HEK293 (cell line): ENCODE data around the gene ADAT2.

Experiments used
- CTCF ChIA-PET: fragments of 350-600 bp; formaldehyde crosslinking; extraction: SDS; loops from one replicate; lab custom pipeline; 2021; ENCODE audit warnings: antibody characterized with exemption; lab: Yijun Ruan, JAX
- POLR2A ChIA-PET: fragments of 300-600 bp; formaldehyde crosslinking; extraction: SDS; loops from one replicate; lab custom pipeline; 2020; ENCODE audit warnings: antibody characterized with exemption, inconsistent platforms; lab: Yijun Ruan, JAX
- H3K27ac ChIP-seq: fragments of 200-500 bp; sonication (Bioruptor generic); 2 replicates; pipeline ENCODE4 v1.5.1; 2014; ENCODE audit warnings: low read depth, low read length, control low read depth, inconsistent platforms; ENCODE audit errors: extremely low read depth
- H3K36me3 ChIP-seq, 2 experiments: fragments of 200-500 bp in 1 of 2; sonication (Bioruptor generic) in 1 of 2; 1 replicate in 1 of 2; 2 replicates in 1 of 2; pipeline ENCODE4 v1.5.1; 2014 to 2017; ENCODE audit warnings: inconsistent platforms in 2 of 2, low read length in 2 of 2; ENCODE audit not compliant: control insufficient read depth in 2 of 2, insufficient read depth in 1 of 2
- H3K4me1 ChIP-seq: fragments of 200-500 bp; sonication (Bioruptor generic); 2 replicates; pipeline ENCODE4 v1.5.1; 2014; ENCODE audit warnings: mild to moderate bottlenecking, low read length, inconsistent platforms; ENCODE audit not compliant: control insufficient read depth, insufficient read depth
- H3K4me3 ChIP-seq: 2 replicates; pipeline ENCODE4 v1.5.1; 2011; ENCODE audit warnings: low read depth, mild to moderate bottlenecking, control low read depth, low read length, moderate library complexity
- H3K9me3 ChIP-seq: fragments of 200-500 bp; sonication (Bioruptor generic); 2 replicates; pipeline ENCODE4 v1.5.1; 2014; ENCODE audit warnings: low read depth, low read length, inconsistent platforms; ENCODE audit not compliant: control insufficient read depth, insufficient read depth
- ATF2 ChIP-seq: fragments of 450-650 bp; formaldehyde crosslinking; IDR thresholded peaks from 2 replicates; pipeline ENCODE4 v1.5.1; 2016; ENCODE audit warnings: missing biosample characterization, missing genetic modification characterization, low read depth
- ELK4 ChIP-seq: IDR thresholded peaks from 2 replicates; pipeline ENCODE4 v1.6.1; 2011; ENCODE audit warnings: mild to moderate bottlenecking, low read depth, low read length, borderline replicate concordance
- PRDM1 ChIP-seq: fragments of 450-650 bp; formaldehyde crosslinking; IDR thresholded peaks from 2 replicates; pipeline ENCODE4; 2016; ENCODE audit warnings: missing biosample characterization, missing genetic modification characterization
- SALL2 ChIP-seq: fragments of 450-650 bp; formaldehyde crosslinking; IDR thresholded peaks from 2 replicates; pipeline ENCODE4 v1.5.0; 2017; ENCODE audit warnings: missing biosample characterization, mild to moderate bottlenecking, missing genetic modification characterization, borderline replicate concordance
- SCRT1 ChIP-seq: fragments of 450-650 bp; formaldehyde crosslinking; IDR thresholded peaks from 2 replicates; pipeline ENCODE4 v1.5.1; 2016; ENCODE audit warnings: missing biosample characterization, missing genetic modification characterization, borderline replicate concordance
- SP7 ChIP-seq: fragments of 450-650 bp; formaldehyde crosslinking; IDR thresholded peaks from 2 replicates; pipeline ENCODE4 v1.5.1; 2016; ENCODE audit warnings: missing biosample characterization, missing genetic modification characterization
- ZBTB6 ChIP-seq: fragments of 450-650 bp; formaldehyde crosslinking; IDR thresholded peaks from 2 replicates; pipeline ENCODE4 v1.5.1; 2017; ENCODE audit warnings: missing biosample characterization, missing genetic modification characterization
- ZNF223 ChIP-seq: fragments of 450-650 bp; formaldehyde crosslinking; IDR thresholded peaks from 2 replicates; pipeline ENCODE4 v1.5.1; 2016; ENCODE audit warnings: missing biosample characterization, missing genetic modification characterization
- ZNF24 ChIP-seq: fragments of 450-650 bp; formaldehyde crosslinking; IDR thresholded peaks from 2 replicates; pipeline ENCODE4 v1.5.1; 2016; ENCODE audit warnings: missing biosample characterization, missing genetic modification characterization
- ZNF366 ChIP-seq: fragments of 450-650 bp; formaldehyde crosslinking; conservative IDR thresholded peaks from 2 replicates; pipeline ENCODE4 v1.5.1; 2016; ENCODE audit warnings: missing biosample characterization, missing genetic modification characterization
- ZNF394 ChIP-seq: fragments of 450-650 bp; formaldehyde crosslinking; IDR thresholded peaks from 2 replicates; pipeline ENCODE4 v1.5.1; 2016; ENCODE audit warnings: missing biosample characterization, missing genetic modification characterization, mild to moderate bottlenecking, moderate library complexity, borderline replicate concordance
- ZNF549 ChIP-seq: fragments of 450-650 bp; IDR thresholded peaks from 2 replicates; pipeline ENCODE4 v1.5.1; 2018; ENCODE audit warnings: missing biosample characterization, missing genetic modification characterization, mild to moderate bottlenecking, inconsistent platforms, moderate library complexity
- ZNF571 ChIP-seq: fragments of 450-650 bp; formaldehyde crosslinking; IDR thresholded peaks from 2 replicates; pipeline ENCODE4 v1.5.0; 2017; ENCODE audit warnings: missing biosample characterization, missing genetic modification characterization
- ZNF658 ChIP-seq: fragments of 450-650 bp; formaldehyde crosslinking; IDR thresholded peaks from 2 replicates; pipeline ENCODE4; 2016; ENCODE audit warnings: missing biosample characterization, missing genetic modification characterization
- ZNF660 ChIP-seq: fragments of 450-650 bp; IDR thresholded peaks from 2 replicates; pipeline ENCODE4 v1.5.1; 2018; ENCODE audit warnings: missing biosample characterization, mild to moderate bottlenecking, missing genetic modification characterization
- ZNF664 ChIP-seq: fragments of 450-650 bp; formaldehyde crosslinking; IDR thresholded peaks from 2 replicates; pipeline ENCODE4 v1.5.1; 2016; ENCODE audit warnings: missing biosample characterization, missing genetic modification characterization
- ZNF692 ChIP-seq: fragments of 450-650 bp; formaldehyde crosslinking; IDR thresholded peaks from 2 replicates; pipeline ENCODE4 v1.5.1; 2016; ENCODE audit warnings: missing biosample characterization, missing genetic modification characterization
- ZNF768 ChIP-seq: fragments of 450-650 bp; formaldehyde crosslinking; IDR thresholded peaks from 2 replicates; pipeline ENCODE4 v1.5.1; 2018; ENCODE audit warnings: missing biosample characterization, mild to moderate bottlenecking, missing genetic modification characterization
- ZSCAN5A ChIP-seq: fragments of 450-650 bp; formaldehyde crosslinking; IDR thresholded peaks from 2 replicates; pipeline ENCODE4 v1.5.1; 2016; ENCODE audit warnings: missing biosample characterization, missing genetic modification characterization

ADAT2 gene

GRCh38 chr6:143443096-143443495 lies 7.4 kb downstream of the ADAT2 start:
- peaks cover 4 to 38% of the 10 kb centered on the region in 2 experiments; a peak in 2 of 3 replicates for H3K36me3 ChIP-seq
- H3K4me1 ChIP-seq = no peaks in the 10 kb centered on the region
- CTCF ChIA-PET = interaction anchor here (0.6 to 1.9 kb wide), 5 partner anchors 9 to 694 kb away, joined by 3 to 8 read pairs (median 4); no protein-coding TSS in a partner anchor
- POLR2A ChIA-PET = interaction anchor here (0.7 kb wide), 1 partner anchor 401 kb away, joined by 4 read pairs; no protein-coding TSS in a partner anchor
- TF ChIP-seq ATF2 (no peak), ZNF366 (tag by site-specific recombination) (no peak), PRDM1 (tag by site-specific recombination) (no peak), ZNF549 (no peak), ZSCAN5A (no peak), SALL2 (no peak), ELK4 (no peak), ZNF571 (no peak), SCRT1 (tag by site-specific recombination) (no peak), ZNF692 (tag by site-specific recombination) (no peak), ZNF223 (tag by site-specific recombination) (no peak), ZNF664 (tag by site-specific recombination) (no peak), ZBTB6 (tag by site-specific recombination) (no peak), ZNF658 (tag by site-specific recombination) (no peak)
- no peak overlapping the region for H3K4me3 ChIP-seq
- H3K9me3 ChIP-seq = no peaks in the 10 kb centered on the region
- no peak overlapping the region for H3K27ac ChIP-seq

- no peak for TF ChIP-seq ZNF768
- peak; percentile 37; the same call in 1 of the 2 replicates for TF ChIP-seq SP7
- TF ChIP-seq ZNF223 (tag by site-specific recombination) = no peak
- TF ChIP-seq ZNF24 (tag by site-specific recombination) = no peak
- TF ChIP-seq ZNF394 (tag by site-specific recombination) = no peak
- no peak for TF ChIP-seq ZNF660
- H3K4me3 ChIP-seq = no peak overlapping the region
- H3K4me1 ChIP-seq = no peaks in the 10 kb centered on the region
- POLR2A ChIA-PET = interaction anchor here (0.7 kb wide), 1 partner anchor 9 kb away, joined by 3 read pairs; the partner anchor contains the start of genes ADAT2 and PEX3
- no peaks in the 10 kb centered on the region for H3K9me3 ChIP-seq
- CTCF ChIA-PET = interaction anchor here (0.6 to 1.9 kb wide), 6 partner anchors 8 to 132 kb away, joined by 3 to 8 read pairs (median 4); no protein-coding TSS in a partner anchor
- H3K27ac ChIP-seq = no peak overlapping the region
- H3K36me3 ChIP-seq = peaks cover 13 to 49% of the 10 kb centered on the region in 2 experiments; a peak in 2 of 3 replicates
Observed at GRCh38 chr6:143441680-143442545, 8.6 kb downstream of the ADAT2 start.
